SK-N-MC (cell line): ENCODE data around the gene PTGFR.

Source experiments
- EZH2 ChIP-seq: fragments of 200-600 bp; sonication (generic); IDR thresholded peaks from one replicate; pipeline ENCODE4 v1.6.1; 2017; ENCODE audit warnings: antibody characterized with exemption
- POLR2AphosphoS5 ChIP-seq: IDR thresholded peaks from 2 replicates; pipeline ENCODE4 v1.6.1; 2012; ENCODE audit warnings: mild to moderate bottlenecking, low read depth, low read length, borderline replicate concordance

GRCh38 chr1:78501203-78501602, 10.4 kb downstream of the PTGFR start:
- TF ChIP-seq POLR2AphosphoS5, result no peak
- TF ChIP-seq EZH2, result no peak
